ENCODE results near the gene SULT1C2. TPM values are rescaled to one million over a fixed set of nuclear protein-coding genes. Genes with fewer than 3 reads are reported as not detected.

The SULT1C2 gene
- polyA plus RNA-seq, 2 of the 4 experiments (the other 2 are of a cell fraction), result 0.36 to 0.56 TPM

GRCh38 chr2:108297436-108298141, 8.9 kb downstream of the SULT1C2 start:
- Histone ChIP-seq H3K4me2 (peak overlapping the region; percentile 15; the same call in 2 of the 3 replicates), H3K9me3 (no peaks in the 10 kb centered on the region), H3K4me1 (peaks cover 9% of the 10 kb centered on the region), H3K4me3 (no peak overlapping the region), H3K27ac (peak overlapping the region; percentile 39 to 67; a peak in 3 of 6 replicates)
- ATAC-seq (peak; percentile 74 to 85; a peak in 5 of 6 replicates), DNase-seq (ENCODE audit: low read depth in 1 of 2, low spot score in 1 of 2) (peak; percentile 13 to 28), FAIRE-seq (no peak)
- TF ChIP-seq EHF (CRISPR knock-in tag; IDR thresholded peaks at IDR 0.05) (no peak), POLR2AphosphoS2 (conservative IDR thresholded peaks at IDR 0.05; ENCODE audit: low read length) (no peak), MAX (IDR thresholded peaks at IDR 0.05) (no peak), GATA3 (IDR thresholded peaks at IDR 0.05; ENCODE audit: borderline replicate concordance) (no peak), CTCF (IDR thresholded peaks at IDR 0.05) (no peak), FOSL2 (IDR thresholded peaks at IDR 0.05) (no peak), FOSL2 (CRISPR knock-in tag; IDR thresholded peaks at IDR 0.05) (peak; percentile 31; the same call in 1 of the 2 replicates)
- ChIA-PET POLR2A (no interaction called here), CTCF (interaction anchor here (1.3 to 1.8 kb wide), 2 partner anchors 36 to 286 kb away, joined by 4 to 6 read pairs; no protein-coding TSS in a partner anchor)
- 51% methylated on average over 9 of the region's 9 CpGs for WGBS (ENCODE audit: missing lambda C conversion rate)

- POLR2A ChIA-PET, result no interaction called here
- 71% methylated on average over 7 of the region's 7 CpGs for WGBS (ENCODE audit: missing lambda C conversion rate)
- ATAC-seq, result no peak
Observed at GRCh38 chr2:108301558-108301957, 12.9 kb downstream of the SULT1C2 start.

GRCh38 chr2:108304975-108305374, 16.3 kb downstream of the SULT1C2 start:
- ATAC-seq (no peak), DNase-seq (ENCODE audit: low read depth in 1 of 2, low spot score in 1 of 2) (no peak), FAIRE-seq (no peak)
- 49% methylated on average over 2 of the region's 2 CpGs for WGBS (ENCODE audit: missing lambda C conversion rate)
- H3K4me3 ChIP-seq, result no peak overlapping the region
- no peak overlapping the region for H3K4me2 ChIP-seq
- no peaks in the 10 kb centered on the region for H3K4me1 ChIP-seq
- H3K27ac ChIP-seq, result no peak overlapping the region
- ChIA-PET CTCF (interaction anchor here (0.9 kb wide), 1 partner anchor 14 kb away, joined by 3 read pairs; no protein-coding TSS in a partner anchor), POLR2A (no interaction called here)
- H3K9me3 ChIP-seq, result no peaks in the 10 kb centered on the region
- no peak for TF ChIP-seq TP53 (CRISPR knock-in tag; IDR thresholded peaks at IDR 0.05)
- no peak for TF ChIP-seq JUN (IDR thresholded peaks at IDR 0.05)
- no peak for TF ChIP-seq SREBF2 (IDR thresholded peaks at IDR 0.05)
- TF ChIP-seq HEYL (CRISPR knock-in tag; IDR thresholded peaks at IDR 0.05), result no peak
- TF ChIP-seq POLR2A (IDR thresholded peaks at IDR 0.05; ENCODE audit: low read length), result no peak
- no peak for TF ChIP-seq EHMT2 (IDR thresholded peaks at IDR 0.05; ENCODE audit: low read depth)
- TF ChIP-seq EHF (CRISPR knock-in tag; IDR thresholded peaks at IDR 0.05), result no peak

More at GRCh38 chr2:108301558-108301957, 12.9 kb downstream of the SULT1C2 start:
- Histone ChIP-seq H3K27ac (no peak overlapping the region), H3K4me2 (no peak overlapping the region), H3K4me3 (no peak overlapping the region), H3K4me1 (peaks cover 9% of the 10 kb centered on the region), H3K9me3 (no peaks in the 10 kb centered on the region)
- DNase-seq (ENCODE audit: low read depth in 1 of 2, low spot score in 1 of 2) (no peak), FAIRE-seq (no peak)
- CTCF ChIA-PET, result no interaction called here
- TF ChIP-seq CTCF (IDR thresholded peaks at IDR 0.05) (no peak), RFX5 (IDR thresholded peaks at IDR 0.05) (no peak), EHF (CRISPR knock-in tag; IDR thresholded peaks at IDR 0.05) (no peak), CHD4 (IDR thresholded peaks at IDR 0.05; ENCODE audit: borderline replicate concordance) (no peak), ZC3H11A (IDR thresholded peaks at IDR 0.05) (no peak), CHD2 (IDR thresholded peaks at IDR 0.05; ENCODE audit: low read length, partially characterized antibody) (no peak), MAX (IDR thresholded peaks at IDR 0.05) (no peak)
